Astrocyte (in vitro differentiated cells and primary cell): Measurements from ENCODE around the gene CCDC178. TPM values are rescaled to one million over a fixed set of nuclear protein-coding genes. Genes with fewer than 3 reads are reported as not detected.

Experiments used
- DNase-seq: peaks from one replicate; pipeline ENCODE4 v3.0.0-alpha.2; 2010; ENCODE audit warnings: low read depth
- FAIRE-seq: peaks from 2 replicates; lab custom pipeline; 2011; peaks lifted over from hg19 to GRCh38; lab: Jason Lieb, UNC
- H2AFZ ChIP-seq: 2 replicates; pipeline ENCODE4 v1.6.0; 2012; ENCODE audit warnings: low read depth, low read length, inconsistent platforms
- H3K27ac ChIP-seq: 2 replicates; pipeline ENCODE4 v1.5.1; 2011; ENCODE audit warnings: low read depth, low read length, inconsistent platforms
- H3K27me3 ChIP-seq: 2 replicates; pipeline ENCODE4 v1.6.0; 2011; ENCODE audit warnings: low read length, inconsistent platforms; ENCODE audit not compliant: insufficient read depth
- H3K36me3 ChIP-seq: 2 replicates; pipeline ENCODE4 v1.5.1; 2011; ENCODE audit warnings: low read length, inconsistent platforms; ENCODE audit not compliant: insufficient read depth
- H3K4me1 ChIP-seq: 2 replicates; pipeline ENCODE4 v1.5.1; 2011; ENCODE audit warnings: low read length, inconsistent platforms; ENCODE audit not compliant: insufficient read depth
- H3K4me2 ChIP-seq: 2 replicates; pipeline ENCODE4 v1.6.0; 2012; ENCODE audit warnings: low read length, inconsistent platforms
- H3K4me3 ChIP-seq: 2 replicates; pipeline ENCODE4 v1.5.1; 2011; ENCODE audit warnings: low read depth, mild to moderate bottlenecking, low read length, inconsistent platforms; ENCODE audit not compliant: insufficient read depth
- H3K79me2 ChIP-seq: 2 replicates; pipeline ENCODE4 v1.6.0; 2012; ENCODE audit warnings: mild to moderate bottlenecking, low read length, inconsistent platforms; ENCODE audit not compliant: insufficient read depth
- H3K9ac ChIP-seq: 2 replicates; pipeline ENCODE4 v1.6.0; 2012; ENCODE audit warnings: mild to moderate bottlenecking, low read length, inconsistent platforms
- H3K9me3 ChIP-seq: 2 replicates; pipeline ENCODE4 v1.5.1; 2012; ENCODE audit warnings: low read depth, mild to moderate bottlenecking, low read length, inconsistent platforms; ENCODE audit not compliant: insufficient read depth
- H4K20me1 ChIP-seq: 2 replicates; pipeline ENCODE4 v1.6.0; 2012; ENCODE audit warnings: low read length, inconsistent platforms; ENCODE audit not compliant: insufficient read depth
- H3K27ac Mint-ChIP-seq: one replicate; pipeline ENCODE4 v1.8.0; 2021; ENCODE audit warnings: mild to moderate bottlenecking, mixed read lengths; ENCODE audit not compliant: unreplicated experiment
- H3K27me3 Mint-ChIP-seq: one replicate; pipeline ENCODE4 v1.8.0; 2021; ENCODE audit warnings: low read depth, mixed read lengths; ENCODE audit not compliant: unreplicated experiment
- H3K36me3 Mint-ChIP-seq: one replicate; pipeline ENCODE4 v1.8.0; 2021; ENCODE audit warnings: low read depth, mixed read lengths; ENCODE audit not compliant: unreplicated experiment
- H3K4me1 Mint-ChIP-seq: one replicate; pipeline ENCODE4 v1.8.0; 2021; ENCODE audit warnings: low read depth, mixed read lengths; ENCODE audit not compliant: unreplicated experiment
- H3K4me3 Mint-ChIP-seq: one replicate; pipeline ENCODE4 v1.8.0; 2021; ENCODE audit warnings: mild to moderate bottlenecking, moderate library complexity, mixed read lengths; ENCODE audit not compliant: unreplicated experiment
- H3K9me3 Mint-ChIP-seq: one replicate; pipeline ENCODE4 v1.8.0; 2021; ENCODE audit warnings: mild to moderate bottlenecking, mixed read lengths; ENCODE audit not compliant: unreplicated experiment
- CTCF ChIP-seq: IDR thresholded peaks from 2 replicates; pipeline ENCODE4 v1.5.1; 2011; ENCODE audit warnings: low read depth, mild to moderate bottlenecking, inconsistent platforms, low read length, moderate library complexity; ENCODE audit not compliant: insufficient read depth
- EZH2 ChIP-seq: IDR thresholded peaks from 2 replicates; pipeline ENCODE4 v1.6.1; 2012; ENCODE audit warnings: mild to moderate bottlenecking, low read length, inconsistent platforms; ENCODE audit not compliant: insufficient read depth
- total RNA-seq: library from RNA; stranded (reverse); gene quantifications from 2 replicates; pipeline ENCODE4 v1.2.1, GENCODE V29; 2021

CCDC178 gene
- total RNA-seq, 1 donor from 2014 or later = 0.30 TPM

GRCh38 chr18:33231474-33232317 lies 208.8 kb downstream of the CCDC178 start:
- Histone ChIP-seq H3K4me1 (no peaks in the 10 kb centered on the region), H3K4me2 (no peak overlapping the region), H3K79me2 (no peaks in the 10 kb centered on the region), H3K9me3 (no peaks in the 10 kb centered on the region), H3K27ac (no peak overlapping the region), H3K36me3 (no peaks in the 10 kb centered on the region), H3K9ac (peak overlapping the region; percentile 7), H3K4me3 (no peak overlapping the region), H3K27me3 (no peaks in the 10 kb centered on the region), H2AFZ (peak overlapping the region; percentile 44), H4K20me1 (no peaks in the 10 kb centered on the region)
- FAIRE-seq = peak; percentile 20
- Mint-ChIP-seq H3K4me1 (peaks cover 2% of the 10 kb centered on the region), H3K36me3 (no peaks in the 10 kb centered on the region), H3K27ac (no peak overlapping the region), H3K27me3 (no peaks in the 10 kb centered on the region), H3K9me3 (no peaks in the 10 kb centered on the region), H3K4me3 (no peak overlapping the region)
- DNase-seq = peak; percentile 32
- TF ChIP-seq CTCF (peak; percentile 96), EZH2 (no peak)

GRCh38 chr18:33212363-33212762 lies 228.2 kb downstream of the CCDC178 start:
- H3K9ac ChIP-seq = no peak overlapping the region
- no peaks in the 10 kb centered on the region for H3K27me3 Mint-ChIP-seq
- TF ChIP-seq CTCF (no peak), EZH2 (no peak)
- H2AFZ ChIP-seq = no peak overlapping the region
- H3K79me2 ChIP-seq = no peaks in the 10 kb centered on the region
- no peak overlapping the region for H3K4me2 ChIP-seq
- no peaks in the 10 kb centered on the region for H3K27me3 ChIP-seq
- H3K9me3 Mint-ChIP-seq = no peaks in the 10 kb centered on the region
- no peak for DNase-seq
- no peaks in the 10 kb centered on the region for H3K4me1 Mint-ChIP-seq
- no peaks in the 10 kb centered on the region for H4K20me1 ChIP-seq
- no peak overlapping the region for H3K27ac ChIP-seq
- H3K4me3 Mint-ChIP-seq = no peak overlapping the region
- no peaks in the 10 kb centered on the region for H3K36me3 Mint-ChIP-seq
- H3K27ac Mint-ChIP-seq = no peak overlapping the region
- FAIRE-seq = no peak
- H3K4me1 ChIP-seq = no peaks in the 10 kb centered on the region
- H3K4me3 ChIP-seq = no peak overlapping the region
- no peaks in the 10 kb centered on the region for H3K9me3 ChIP-seq
- H3K36me3 ChIP-seq = no peaks in the 10 kb centered on the region

GRCh38 chr18:33210575-33211189 lies 229.8 kb downstream of the CCDC178 start:
- Histone ChIP-seq H3K4me1 (no peaks in the 10 kb centered on the region), H3K9me3 (no peaks in the 10 kb centered on the region), H3K9ac (no peak overlapping the region), H2AFZ (peak overlapping the region; percentile 57), H3K4me2 (peak overlapping the region; percentile 17), H4K20me1 (no peaks in the 10 kb centered on the region), H3K36me3 (no peaks in the 10 kb centered on the region), H3K79me2 (no peaks in the 10 kb centered on the region), H3K4me3 (no peak overlapping the region), H3K27ac (no peak overlapping the region), H3K27me3 (no peaks in the 10 kb centered on the region)
- no peak overlapping the region for H3K27ac Mint-ChIP-seq
- H3K4me3 Mint-ChIP-seq = no peak overlapping the region
- no peaks in the 10 kb centered on the region for H3K9me3 Mint-ChIP-seq
- no peaks in the 10 kb centered on the region for H3K4me1 Mint-ChIP-seq
- H3K36me3 Mint-ChIP-seq = no peaks in the 10 kb centered on the region
- DNase-seq (peak; percentile 4), FAIRE-seq (no peak)
- no peaks in the 10 kb centered on the region for H3K27me3 Mint-ChIP-seq
- no peak for TF ChIP-seq EZH2
- peak; percentile 78 for TF ChIP-seq CTCF
